ENCODE measurements around the gene HPDL. TPM values are rescaled to one million over a fixed set of nuclear protein-coding genes. Genes with fewer than 3 reads are reported as not detected.

Gene HPDL
- total RNA-seq, 1 donor from 2014 or later = 2.6 TPM

DNA sequence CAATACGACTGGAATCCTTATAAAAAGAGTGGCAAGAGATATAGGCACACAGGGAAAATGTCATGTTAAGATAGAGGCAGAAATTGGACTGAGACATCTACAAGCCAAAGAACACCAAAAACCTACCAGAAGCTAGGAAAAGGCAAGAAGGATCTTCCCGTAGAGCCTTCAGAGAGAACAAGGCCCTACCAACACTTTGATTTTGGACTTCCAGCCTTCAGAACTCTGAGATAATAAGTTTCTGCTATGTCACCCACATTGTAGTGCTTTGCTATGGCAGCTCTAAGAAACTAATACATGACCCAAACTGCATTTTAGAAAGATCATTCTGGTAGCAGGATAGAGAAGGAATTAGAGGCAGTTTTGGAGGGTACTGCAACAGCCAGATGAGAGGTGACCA lies 37.6 kb downstream of the HPDL start:
- H3K4me1 ChIP-seq (ENCODE audit: control insufficient read depth in 3 of 3, insufficient read depth in 3 of 3, low read length in 3 of 3) = peaks cover 12 to 14% (median 14%) of the 10 kb centered on the region in 3 donors
- no peaks in the 10 kb centered on the region for H3K27me3 ChIP-seq (ENCODE audit: control insufficient read depth in 3 of 3, insufficient read depth in 3 of 3, low read length in 3 of 3)
- no peak overlapping the region for H3K27ac ChIP-seq (ENCODE audit: low read depth, low read length)
- H3K9ac ChIP-seq (ENCODE audit: low read depth in 1 of 3, low read length in 3 of 3) = no peak overlapping the region
- no peaks in the 10 kb centered on the region for H3K9me3 ChIP-seq (ENCODE audit: control insufficient read depth in 3 of 3, low read length in 3 of 3)
- no peak overlapping the region for H3K4me3 ChIP-seq (ENCODE audit: low read length in 3 of 3)
- H3K36me3 ChIP-seq (ENCODE audit: control insufficient read depth in 3 of 3, insufficient read depth in 3 of 3, low read length in 3 of 3) = no peaks in the 10 kb centered on the region

DNA sequence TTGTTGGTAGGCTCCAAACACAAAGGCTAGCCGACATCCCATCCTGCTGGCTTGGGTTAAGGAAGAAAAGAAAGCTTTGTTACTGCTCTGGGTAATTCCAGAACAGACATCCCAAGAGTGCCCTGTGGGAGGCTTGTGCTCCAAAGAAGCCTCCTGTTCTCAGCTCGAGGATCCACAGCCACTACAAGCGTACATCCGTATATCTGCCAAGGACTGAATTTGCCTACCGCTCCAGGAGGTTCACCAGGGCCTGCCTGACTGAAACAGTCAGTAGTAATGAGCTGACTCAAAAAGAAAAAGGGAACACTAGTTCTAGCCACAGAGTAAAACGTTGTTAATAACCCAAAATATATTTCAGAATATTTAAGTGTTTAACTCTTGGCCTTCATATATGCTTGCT lies 38.4 kb downstream of the HPDL start:
- H3K4me1 ChIP-seq (ENCODE audit: control insufficient read depth in 3 of 3, insufficient read depth in 3 of 3, low read length in 3 of 3) = peaks cover 11 to 12% (median 11%) of the 10 kb centered on the region in 3 donors
- no peak overlapping the region for H3K4me3 ChIP-seq (ENCODE audit: low read length in 3 of 3)
- no peaks in the 10 kb centered on the region for H3K27me3 ChIP-seq (ENCODE audit: control insufficient read depth in 3 of 3, insufficient read depth in 3 of 3, low read length in 3 of 3)
- no peak overlapping the region for H3K9ac ChIP-seq (ENCODE audit: low read depth in 1 of 3, low read length in 3 of 3)
- H3K27ac ChIP-seq (ENCODE audit: low read depth, low read length) = no peak overlapping the region
- no peaks in the 10 kb centered on the region for H3K36me3 ChIP-seq (ENCODE audit: control insufficient read depth in 3 of 3, insufficient read depth in 3 of 3, low read length in 3 of 3)
- no peaks in the 10 kb centered on the region for H3K9me3 ChIP-seq (ENCODE audit: control insufficient read depth in 3 of 3, low read length in 3 of 3)

DNA sequence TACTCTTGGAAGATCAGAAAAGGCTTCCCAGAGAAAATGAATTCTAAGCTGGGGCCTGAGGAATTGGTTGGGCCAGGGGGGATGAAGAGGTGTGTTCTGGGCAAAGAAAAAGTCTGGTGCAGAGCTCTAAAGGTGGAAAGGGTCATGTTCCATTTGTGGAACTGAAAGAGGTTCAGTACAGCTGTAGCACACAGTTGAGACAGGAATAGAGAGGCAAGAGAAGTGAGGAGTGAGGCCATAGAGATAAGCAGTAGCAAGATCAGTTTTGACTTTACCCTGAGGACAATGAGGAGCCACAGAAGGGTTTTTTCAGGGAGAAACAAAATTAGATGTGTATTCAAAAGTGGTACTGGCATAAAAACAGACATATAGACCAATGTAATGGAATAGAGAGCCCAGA lies 43.9 kb downstream of the HPDL start:
- no peak overlapping the region for H3K27ac ChIP-seq (ENCODE audit: low read depth, low read length)
- H3K9me3 ChIP-seq (ENCODE audit: control insufficient read depth in 3 of 3, low read length in 3 of 3) = no peaks in the 10 kb centered on the region
- no peak overlapping the region for H3K4me3 ChIP-seq (ENCODE audit: low read length in 3 of 3)
- H3K27me3 ChIP-seq (ENCODE audit: control insufficient read depth in 3 of 3, insufficient read depth in 3 of 3, low read length in 3 of 3) = no peaks in the 10 kb centered on the region
- H3K4me1 ChIP-seq (ENCODE audit: control insufficient read depth in 3 of 3, insufficient read depth in 3 of 3, low read length in 3 of 3) = peaks cover 0 to 5% (median 0%) of the 10 kb centered on the region in 3 donors
- H3K9ac ChIP-seq (ENCODE audit: low read depth in 1 of 3, low read length in 3 of 3) = no peak overlapping the region
- no peaks in the 10 kb centered on the region for H3K36me3 ChIP-seq (ENCODE audit: control insufficient read depth in 3 of 3, insufficient read depth in 3 of 3, low read length in 3 of 3)

DNA sequence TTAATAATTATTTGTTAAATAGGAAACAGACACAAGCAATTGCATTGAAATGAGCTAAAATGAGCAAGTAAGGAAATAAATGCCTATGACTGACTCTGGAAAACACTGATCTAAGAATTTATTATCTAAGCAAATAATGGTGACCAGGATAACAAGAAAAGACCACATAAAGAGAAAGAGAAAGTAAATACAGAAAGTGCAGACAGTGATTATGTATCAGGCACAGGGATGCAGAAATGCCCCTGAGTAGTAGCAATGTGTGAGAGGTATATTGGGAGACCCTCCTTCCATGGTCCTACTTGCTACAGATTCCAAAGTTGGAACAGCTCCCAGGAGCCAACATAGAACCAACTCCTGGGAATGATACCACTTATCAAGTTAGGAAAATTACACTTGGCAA lies 46.9 kb downstream of the HPDL start:
- Histone ChIP-seq H3K36me3 (ENCODE audit: control insufficient read depth in 3 of 3, insufficient read depth in 3 of 3, low read length in 3 of 3) (no peaks in the 10 kb centered on the region), H3K27me3 (ENCODE audit: control insufficient read depth in 3 of 3, insufficient read depth in 3 of 3, low read length in 3 of 3) (no peaks in the 10 kb centered on the region), H3K4me1 (ENCODE audit: control insufficient read depth in 3 of 3, insufficient read depth in 3 of 3, low read length in 3 of 3) (peaks cover 0 to 12% (median 4%) of the 10 kb centered on the region in 3 donors), H3K9ac (ENCODE audit: low read depth in 1 of 3, low read length in 3 of 3) (no peak overlapping the region), H3K27ac (ENCODE audit: low read depth, low read length) (no peak overlapping the region), H3K9me3 (ENCODE audit: control insufficient read depth in 3 of 3, low read length in 3 of 3) (no peaks in the 10 kb centered on the region), H3K4me3 (ENCODE audit: low read length in 3 of 3) (no peak overlapping the region)

DNA sequence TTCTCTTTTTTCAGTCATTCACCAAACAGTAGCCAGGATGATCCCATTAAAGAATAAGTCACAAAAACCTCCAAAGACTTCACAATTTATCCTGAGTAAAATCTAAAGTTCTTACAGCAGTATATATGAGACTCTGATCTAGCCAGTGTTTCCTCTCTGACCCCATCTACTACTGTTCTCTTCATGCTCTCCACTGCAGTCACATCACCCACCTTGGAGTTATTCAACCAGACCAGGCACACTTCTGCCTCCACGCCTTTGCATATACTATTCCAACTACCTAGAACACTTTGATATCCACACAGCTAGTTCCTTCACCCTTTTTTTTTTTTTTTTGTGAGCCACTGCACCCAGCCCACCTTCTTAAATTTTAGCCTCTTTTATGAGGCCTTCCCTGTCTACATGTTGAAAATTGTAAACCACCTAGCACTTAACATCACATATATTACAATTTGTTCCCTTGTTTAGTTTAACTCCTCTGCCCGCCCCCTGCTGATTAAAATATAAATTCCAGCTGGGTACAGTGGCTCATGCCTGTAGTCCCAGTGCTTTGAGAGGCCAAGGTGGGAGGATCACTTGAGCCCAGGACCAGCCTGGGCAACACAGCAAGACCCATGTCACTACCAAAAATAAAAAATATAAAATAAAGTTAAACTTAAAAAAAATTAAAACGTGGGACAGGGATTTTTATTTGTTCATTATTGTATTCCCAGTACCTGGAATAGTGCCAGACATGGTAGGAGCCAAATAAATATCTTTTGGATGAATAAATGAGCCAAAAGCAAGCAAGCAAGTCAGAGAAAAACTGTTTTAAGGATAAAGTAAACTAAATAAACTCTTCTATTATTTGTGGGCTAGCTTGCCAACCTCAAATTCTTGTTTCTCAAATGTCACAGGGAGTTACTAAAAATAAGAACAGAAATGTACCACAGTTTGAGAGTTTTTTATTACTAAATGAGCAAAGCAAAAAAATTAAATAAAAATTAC lies 48.7 kb downstream of the HPDL start:
- Histone ChIP-seq H3K36me3 (ENCODE audit: control insufficient read depth in 3 of 3, insufficient read depth in 3 of 3, low read length in 3 of 3) (no peaks in the 10 kb centered on the region), H3K9ac (ENCODE audit: low read depth in 1 of 3, low read length in 3 of 3) (no peak overlapping the region), H3K27ac (ENCODE audit: low read depth, low read length) (no peak overlapping the region), H3K4me3 (ENCODE audit: low read length in 3 of 3) (no peak overlapping the region), H3K27me3 (ENCODE audit: control insufficient read depth in 3 of 3, insufficient read depth in 3 of 3, low read length in 3 of 3) (no peaks in the 10 kb centered on the region), H3K4me1 (ENCODE audit: control insufficient read depth in 3 of 3, insufficient read depth in 3 of 3, low read length in 3 of 3) (peaks cover 0 to 12% (median 4%) of the 10 kb centered on the region in 3 donors), H3K9me3 (ENCODE audit: control insufficient read depth in 3 of 3, low read length in 3 of 3) (no peaks in the 10 kb centered on the region)

DNA sequence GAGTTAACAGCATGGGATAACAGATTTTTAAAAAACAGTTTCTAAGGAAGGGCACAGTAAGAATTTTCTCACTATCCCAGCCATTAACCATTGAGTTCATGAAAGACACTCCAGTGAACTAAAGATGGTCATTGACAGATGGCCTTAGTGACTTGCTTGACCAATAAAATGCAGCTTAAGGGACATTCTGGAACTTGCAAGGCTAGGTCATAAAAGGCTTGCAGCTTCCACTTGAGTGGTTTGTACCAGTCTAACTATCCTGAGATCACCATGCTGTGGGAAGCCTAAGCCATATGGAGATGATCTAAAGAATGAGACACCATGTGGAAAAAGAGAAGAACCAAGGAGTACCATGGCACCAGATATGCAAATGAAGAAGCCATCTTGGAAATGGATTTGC lies 51.5 kb downstream of the HPDL start:
- H3K27ac ChIP-seq (ENCODE audit: low read depth, low read length) = no peak overlapping the region
- no peaks in the 10 kb centered on the region for H3K36me3 ChIP-seq (ENCODE audit: control insufficient read depth in 3 of 3, insufficient read depth in 3 of 3, low read length in 3 of 3)
- H3K9me3 ChIP-seq (ENCODE audit: control insufficient read depth in 3 of 3, low read length in 3 of 3) = no peaks in the 10 kb centered on the region
- H3K4me3 ChIP-seq (ENCODE audit: low read length in 3 of 3) = no peak overlapping the region
- H3K27me3 ChIP-seq (ENCODE audit: control insufficient read depth in 3 of 3, insufficient read depth in 3 of 3, low read length in 3 of 3) = no peaks in the 10 kb centered on the region
- peaks cover 0 to 12% (median 4%) of the 10 kb centered on the region in 3 donors for H3K4me1 ChIP-seq (ENCODE audit: control insufficient read depth in 3 of 3, insufficient read depth in 3 of 3, low read length in 3 of 3)
- H3K9ac ChIP-seq (ENCODE audit: low read depth in 1 of 3, low read length in 3 of 3) = no peak overlapping the region

Other genes starting within 250 kb of the HPDL start
- 0.52 TPM for gene ZSWIM5, start 120.3 kb upstream of the HPDL start, total RNA-seq
- 6.3 TPM for gene TOE1, start 13.3 kb downstream of the HPDL start, total RNA-seq
- 12.5 TPM for gene MUTYH, start 13.5 kb downstream of the HPDL start, total RNA-seq
- 2.6 TPM for gene TESK2, start 164.3 kb downstream of the HPDL start, total RNA-seq
- gene CCDC163, start 173.2 kb downstream of the HPDL start, total RNA-seq = not detected
- 2.1 TPM for gene MMACHC, start 173.4 kb downstream of the HPDL start, total RNA-seq
- gene PRDX1, start 195.0 kb downstream of the HPDL start, total RNA-seq = 213 TPM
- 93.9 TPM for gene AKR1A1, start 223.9 kb downstream of the HPDL start, total RNA-seq

Data from skeletal muscle tissue (tissue), 4 donors.